B cell (primary cell): ENCODE measurements around the gene ST6GALNAC3. TPM values are rescaled to one million over a fixed set of nuclear protein-coding genes. Genes with fewer than 3 reads are reported as not detected.

Source experiments
- ATAC-seq: fragments of 200-7000 bp; cut with Tn5 transposase; one replicate; pipeline ENCODE4 v1.10.0; 2021; ENCODE audit warnings: low read depth, mild to moderate bottlenecking, moderate number of reproducible peaks, moderate library complexity
- CTCF ChIA-PET: fragments of 350-600 bp; sonication (Branson Sonifier 250); formaldehyde crosslinking; loops from one replicate; lab custom pipeline; 2021; ENCODE audit warnings: antibody characterized with exemption, inconsistent platforms; lab: Charles Lee
- POLR2A ChIA-PET: fragments of 350-600 bp; sonication (Branson Sonifier 250); formaldehyde crosslinking; loops from one replicate; lab custom pipeline; 2021; ENCODE audit warnings: antibody characterized with exemption; lab: Charles Lee
- DNase-seq: peaks from one replicate; pipeline ENCODE4 v3.0.0; 2013
- H2AFZ ChIP-seq: 2 replicates; pipeline ENCODE4 v1.6.1; 2012; ENCODE audit warnings: mild to moderate bottlenecking, low read depth, low read length; ENCODE audit not compliant: insufficient read depth, poor library complexity, severe bottlenecking
- H3K27ac ChIP-seq, 2 donors: 1 replicate in 1 of 2; 2 replicates in 1 of 2; pipeline ENCODE4 v1.5.1; 2012 to 2013; ENCODE audit warnings: low read length in 2 of 2, mild to moderate bottlenecking in 2 of 2, moderate library complexity in 1 of 2
- H3K27me3 ChIP-seq, 4 experiments: fragments of 200-600 bp in 1 of 4; sonication (generic) in 1 of 4; replicated peaks in 1 of 4; 1 replicate in 2 of 4; 2 replicates in 2 of 4; pipeline versions ENCODE4 v1.6.1 to v1.7.0; 2013 to 2016; ENCODE audit warnings: low read length in 3 of 4, mild to moderate bottlenecking in 2 of 4, mixed read lengths in 1 of 4, moderate library complexity in 1 of 4; ENCODE audit not compliant: insufficient read depth in 4 of 4, control insufficient read depth in 3 of 4; ENCODE audit errors: control extremely low read depth in 1 of 4
- H3K36me3 ChIP-seq, 2 experiments: replicated peaks in 1 of 2; 1 replicate in 1 of 2; 2 replicates in 1 of 2; pipeline versions ENCODE4 v1.6.1 to v1.7.1; 2013; ENCODE audit warnings: low read length in 1 of 2; ENCODE audit not compliant: insufficient read depth in 2 of 2, control insufficient read depth in 1 of 2; ENCODE audit errors: control extremely low read depth in 1 of 2, extremely low read depth in 1 of 2
- H3K4me1 ChIP-seq, 2 donors: fragments of 200-600 bp in 1 of 2; sonication (generic) in 1 of 2; 1 replicate in 1 of 2; 2 replicates in 1 of 2; pipeline versions ENCODE4 v1.5.1 to v1.6.1; 2013 to 2017; ENCODE audit warnings: low read length in 2 of 2; ENCODE audit not compliant: control insufficient read depth in 2 of 2, insufficient read depth in 2 of 2
- H3K4me2 ChIP-seq: replicated peaks from 2 replicates; pipeline ENCODE3; 2012; ENCODE audit warnings: mild to moderate bottlenecking, low read depth, low read length; ENCODE audit not compliant: poor library complexity, severe bottlenecking
- H3K4me3 ChIP-seq, 5 experiments: fragments of 200-600 bp in 1 of 5; sonication (generic) in 1 of 5; 1 replicate in 3 of 5; 2 replicates in 2 of 5; pipeline versions ENCODE4 v1.5.1 to v1.7.0; 2011 to 2016; ENCODE audit warnings: low read length in 4 of 5, mild to moderate bottlenecking in 4 of 5, low read depth in 2 of 5, control low read depth in 1 of 5, moderate library complexity in 1 of 5; ENCODE audit not compliant: insufficient read depth in 1 of 5; ENCODE audit errors: control extremely low read depth in 1 of 5, extremely low read depth in 1 of 5
- H3K79me2 ChIP-seq: fragments of 200-600 bp; sonication (generic); one replicate; pipeline ENCODE4 v1.6.0; 2016; ENCODE audit warnings: low read length; ENCODE audit not compliant: control insufficient read depth, insufficient read depth
- H3K9ac ChIP-seq: fragments of 200-600 bp; sonication (generic); 2 replicates; pipeline ENCODE4 v1.6.1; 2017; ENCODE audit warnings: mild to moderate bottlenecking, low read length, moderate library complexity
- H3K9me3 ChIP-seq, 3 donors: one replicate each; pipeline versions ENCODE4 v1.6.1 to v1.7.1; 2013; ENCODE audit warnings: low read length in 2 of 3; ENCODE audit not compliant: control insufficient read depth in 2 of 3, insufficient read depth in 1 of 3; ENCODE audit errors: control extremely low read depth in 1 of 3
- H4K20me1 ChIP-seq: 2 replicates; pipeline ENCODE4 v1.6.0; 2012; ENCODE audit warnings: mild to moderate bottlenecking, low read length; ENCODE audit not compliant: insufficient read depth, control insufficient read depth, poor library complexity, severe bottlenecking
- H3K27ac Mint-ChIP-seq: one replicate; pipeline ENCODE4 v1.8.0; 2021; ENCODE audit warnings: mixed read lengths
- H3K27me3 Mint-ChIP-seq: one replicate; pipeline ENCODE4 v1.8.0; 2021; ENCODE audit warnings: mixed read lengths
- H3K4me1 Mint-ChIP-seq: one replicate; pipeline ENCODE4 v1.8.0; 2021; ENCODE audit warnings: mixed read lengths
- H3K4me3 Mint-ChIP-seq: one replicate; pipeline ENCODE4 v1.8.0; 2021; ENCODE audit warnings: mixed read lengths
- H3K9me3 Mint-ChIP-seq: one replicate; pipeline ENCODE4 v1.8.0; 2022; ENCODE audit warnings: mixed read lengths; ENCODE audit not compliant: insufficient read depth
- EZH2 ChIP-seq: IDR thresholded peaks from 2 replicates; pipeline ENCODE4 v1.6.1; 2012; ENCODE audit warnings: borderline replicate concordance, low read depth, mild to moderate bottlenecking, moderate library complexity, low read length; ENCODE audit not compliant: insufficient read depth, poor library complexity, severe bottlenecking
- WGBS: methylation state at CpG from one replicate; pipeline ENCODE4 v1.1.5; 2013; ENCODE audit warnings: missing lambda C conversion rate; ENCODE audit not compliant: insufficient coverage; 5-methylcytosine and 5-hydroxymethylcytosine counted together
- intact Hi-C: fragments of 100-400 bp; cut with micrococcal nuclease; formaldehyde crosslinking; loops from one replicate; pipeline ENCODE4 v1.10.0; 2022
- polyA plus RNA-seq: library from polyadenylated mRNA; depleted of rRNA; stranded (reverse); fragments of >200 nt; gene quantifications from 2 replicates; pipeline ENCODE4 v1.2.3, GENCODE V29; 2012
- total RNA-seq, 2 donors: library from RNA; stranded (reverse); fragments of 120-200 nt in 1 of 2; gene quantifications; 1 replicate in 1 of 2; 2 replicates in 1 of 2; pipeline versions ENCODE4 v1.2.3 to v1.2.4, GENCODE V29; 2013 to 2022
- TF ChIP-seq, protein P1 (sequence below): fragments of 200-600 bp; IDR thresholded peaks from one replicate; pipeline ENCODE4 v1.8.0; 2022; ENCODE audit warnings: antibody characterized with exemption, mild to moderate bottlenecking

The ST6GALNAC3 gene
- total and polyA plus RNA-seq, 2 donors (not counting 1 experiment from before 2014, with no cell fraction given): 3.0 to 17.3 TPM

DNA sequence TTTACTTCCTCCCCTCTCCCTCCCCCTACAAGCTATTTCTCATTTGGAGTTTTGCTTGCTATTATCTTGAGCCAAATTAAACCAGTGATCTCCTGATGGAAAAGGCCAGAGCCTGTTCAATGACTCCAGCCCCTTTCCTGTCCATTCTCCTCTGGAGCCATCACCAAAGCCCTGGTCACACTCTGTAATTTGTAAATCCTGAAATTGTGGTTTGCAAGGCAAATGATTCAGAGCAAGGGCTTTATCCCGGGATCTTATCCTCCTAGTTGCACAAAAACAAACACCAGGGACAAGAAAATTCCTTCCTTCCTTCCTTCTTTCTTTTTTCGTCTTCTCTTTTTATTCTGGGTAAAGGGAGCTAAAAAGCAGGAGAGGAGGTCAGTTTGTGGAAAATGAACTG, 426.6 kb downstream of the ST6GALNAC3 start:
- Histone ChIP-seq H3K4me2 (no peak overlapping the region), H3K9me3 (no peaks in the 10 kb centered on the region), H4K20me1 (no peaks in the 10 kb centered on the region), H3K27ac (no peak overlapping the region), H3K9ac (no peak overlapping the region), H3K79me2 (no peaks in the 10 kb centered on the region), H3K4me3 (no peak overlapping the region), H3K27me3 (no peaks in the 10 kb centered on the region), H3K4me1 (peaks cover 0 to 5% of the 10 kb centered on the region in 2 donors), H2AFZ (no peak overlapping the region), H3K36me3 (no peaks in the 10 kb centered on the region)
- no peak for TF ChIP-seq EZH2
- TF ChIP-seq, protein P1, sequence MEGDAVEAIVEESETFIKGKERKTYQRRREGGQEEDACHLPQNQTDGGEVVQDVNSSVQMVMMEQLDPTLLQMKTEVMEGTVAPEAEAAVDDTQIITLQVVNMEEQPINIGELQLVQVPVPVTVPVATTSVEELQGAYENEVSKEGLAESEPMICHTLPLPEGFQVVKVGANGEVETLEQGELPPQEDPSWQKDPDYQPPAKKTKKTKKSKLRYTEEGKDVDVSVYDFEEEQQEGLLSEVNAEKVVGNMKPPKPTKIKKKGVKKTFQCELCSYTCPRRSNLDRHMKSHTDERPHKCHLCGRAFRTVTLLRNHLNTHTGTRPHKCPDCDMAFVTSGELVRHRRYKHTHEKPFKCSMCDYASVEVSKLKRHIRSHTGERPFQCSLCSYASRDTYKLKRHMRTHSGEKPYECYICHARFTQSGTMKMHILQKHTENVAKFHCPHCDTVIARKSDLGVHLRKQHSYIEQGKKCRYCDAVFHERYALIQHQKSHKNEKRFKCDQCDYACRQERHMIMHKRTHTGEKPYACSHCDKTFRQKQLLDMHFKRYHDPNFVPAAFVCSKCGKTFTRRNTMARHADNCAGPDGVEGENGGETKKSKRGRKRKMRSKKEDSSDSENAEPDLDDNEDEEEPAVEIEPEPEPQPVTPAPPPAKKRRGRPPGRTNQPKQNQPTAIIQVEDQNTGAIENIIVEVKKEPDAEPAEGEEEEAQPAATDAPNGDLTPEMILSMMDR: no peak
- Mint-ChIP-seq H3K9me3 (no peaks in the 10 kb centered on the region), H3K27me3 (no peaks in the 10 kb centered on the region), H3K4me3 (no peak overlapping the region), H3K4me1 (peaks cover 2% of the 10 kb centered on the region), H3K27ac (no peak overlapping the region)
- intact Hi-C loops: no loop called here
- DNase-seq (no peak), ATAC-seq (no peak)
- ChIA-PET POLR2A (no interaction called here), CTCF (no interaction called here)
- no CpG with 5 or more reads among the region's 2 CpGs for WGBS

DNA sequence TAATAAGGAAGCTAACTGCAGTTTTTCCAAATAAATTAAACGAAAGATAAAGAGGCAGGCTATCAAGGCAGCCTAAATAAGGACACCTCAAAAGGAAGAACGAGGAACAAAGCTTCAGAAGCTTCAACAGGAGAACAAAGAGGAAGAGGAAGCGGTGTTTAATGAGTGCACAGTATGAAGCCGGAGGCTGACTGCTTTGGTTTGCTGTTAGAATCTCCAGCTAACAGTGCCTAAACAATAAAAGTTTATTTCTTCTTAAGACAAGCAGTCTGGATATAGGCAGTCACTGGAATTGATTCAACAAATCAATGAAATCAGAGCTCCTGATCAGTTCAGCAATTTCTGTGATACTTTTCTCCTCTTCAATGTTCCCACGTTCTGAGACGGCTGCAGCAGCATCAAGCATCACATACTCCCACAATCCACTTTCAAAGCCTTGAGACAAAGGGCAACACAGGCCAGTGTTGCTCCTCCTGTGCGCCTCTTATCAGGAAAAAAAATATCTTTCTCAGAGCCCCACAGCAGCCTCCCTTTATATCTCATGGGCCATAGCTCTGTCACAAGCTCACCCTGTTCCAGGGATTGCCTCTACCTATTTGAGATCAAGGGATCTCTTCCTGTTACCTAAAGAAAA, 427.2 kb downstream of the ST6GALNAC3 start:
- TF ChIP-seq, protein P1: no peak
- no peak for TF ChIP-seq EZH2
- WGBS: 97% methylated on average over 3 of the region's 7 CpGs
- Histone ChIP-seq H2AFZ (no peak overlapping the region), H3K36me3 (no peaks in the 10 kb centered on the region), H3K9me3 (no peaks in the 10 kb centered on the region), H3K79me2 (no peaks in the 10 kb centered on the region), H3K4me1 (peaks cover 0 to 5% of the 10 kb centered on the region in 2 donors), H4K20me1 (no peaks in the 10 kb centered on the region), H3K9ac (no peak overlapping the region), H3K4me3 (no peak overlapping the region), H3K27me3 (no peaks in the 10 kb centered on the region), H3K27ac (no peak overlapping the region), H3K4me2 (no peak overlapping the region)
- no peak for ATAC-seq
- Mint-ChIP-seq H3K9me3 (no peaks in the 10 kb centered on the region), H3K4me3 (no peak overlapping the region), H3K4me1 (peaks cover 2% of the 10 kb centered on the region), H3K27ac (no peak overlapping the region), H3K27me3 (no peaks in the 10 kb centered on the region)
- intact Hi-C loops: no loop called here
- DNase-seq: no peak
- ChIA-PET CTCF (no interaction called here), POLR2A (no interaction called here)
